ENCODE measurements around the gene CHST12. TPM values are rescaled to one million over a fixed set of nuclear protein-coding genes. Genes with fewer than 3 reads are reported as not detected.

The CHST12 gene
- total and polyA plus RNA-seq, 2 experiments from 2014 or later, result 7.2 to 21.5 TPM

DNA sequence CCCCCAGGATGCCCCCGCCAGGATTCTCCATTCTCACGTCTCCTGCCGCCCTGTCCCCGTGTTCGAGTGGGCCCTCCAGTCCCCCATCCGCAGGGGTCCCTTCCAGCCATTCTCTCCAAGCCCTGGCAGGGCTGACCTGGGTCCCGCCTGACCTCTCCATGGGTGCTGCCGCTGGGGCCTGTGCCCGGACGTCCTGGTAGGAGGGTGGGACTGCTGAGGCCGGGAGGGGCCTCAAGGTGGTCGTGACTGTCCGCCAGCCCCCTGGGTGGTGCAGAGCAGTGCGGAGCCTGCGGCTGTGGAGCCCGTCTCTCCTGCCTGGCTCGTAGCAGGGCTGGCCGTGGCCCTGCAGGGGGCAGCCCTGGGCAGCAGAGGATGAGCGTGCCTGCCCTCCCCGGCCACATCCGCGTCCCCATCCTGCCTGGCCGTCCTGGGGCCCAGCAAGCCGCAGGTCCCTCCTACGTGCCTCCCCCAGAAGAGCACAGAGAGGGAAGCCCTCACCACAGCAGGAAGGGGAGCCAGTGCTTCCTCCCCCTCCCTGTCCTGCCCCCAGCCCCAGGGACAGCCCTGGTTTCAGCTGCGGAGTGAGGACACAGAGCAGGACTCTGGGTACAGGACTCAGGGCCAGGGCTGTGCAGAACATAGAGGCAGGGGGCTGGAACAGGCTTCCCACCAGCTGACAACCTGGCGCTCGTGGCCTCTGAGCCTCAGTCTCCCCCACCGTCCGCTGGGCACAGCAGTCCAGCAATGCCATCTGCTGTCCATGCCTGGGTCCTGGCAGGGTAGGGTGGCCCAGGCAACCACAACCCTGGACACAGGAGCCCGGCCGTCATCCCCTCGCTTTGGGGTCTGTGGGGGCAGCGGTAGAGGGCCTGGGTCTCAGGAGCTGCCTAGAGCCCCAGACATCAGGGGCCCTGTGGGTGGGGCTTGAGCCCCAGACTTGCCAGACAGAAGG lies 74.3 kb downstream of the CHST12 start:
- Histone ChIP-seq H3K9me3 (ENCODE audit: low read depth) (no peaks in the 10 kb centered on the region), H2AFZ (no peak overlapping the region), H3K4me1 (ENCODE audit: insufficient read depth) (no peaks in the 10 kb centered on the region), H3K4me2 (no peak overlapping the region), H3K27me3 (no peaks in the 10 kb centered on the region), H3K9me2 (replicated peaks; ENCODE audit: insufficient read depth) (no peaks in the 10 kb centered on the region), H3K36me3 (replicated peaks; ENCODE audit: insufficient read depth, low read depth) (no peaks in the 10 kb centered on the region), H3K27ac (no peak overlapping the region), H3K4me3 (no peak overlapping the region), H4K20me1 (ENCODE audit: insufficient read depth, poor library complexity, severe bottlenecking) (no peaks in the 10 kb centered on the region), H3K79me2 (no peaks in the 10 kb centered on the region)
- WGBS (ENCODE audit: low lambda C conversion rate, missing lambda C conversion rate), result 63% methylated on average over 23 of the region's 34 CpGs
- DNase-seq (ENCODE audit: low spot score), result peak; percentile 76
- TF ChIP-seq EZH2phosphoT487 (IDR thresholded peaks at IDR 0.05; ENCODE audit: low read depth, severe bottlenecking, unreplicated experiment), result no peak
- TF ChIP-seq, protein P1, sequence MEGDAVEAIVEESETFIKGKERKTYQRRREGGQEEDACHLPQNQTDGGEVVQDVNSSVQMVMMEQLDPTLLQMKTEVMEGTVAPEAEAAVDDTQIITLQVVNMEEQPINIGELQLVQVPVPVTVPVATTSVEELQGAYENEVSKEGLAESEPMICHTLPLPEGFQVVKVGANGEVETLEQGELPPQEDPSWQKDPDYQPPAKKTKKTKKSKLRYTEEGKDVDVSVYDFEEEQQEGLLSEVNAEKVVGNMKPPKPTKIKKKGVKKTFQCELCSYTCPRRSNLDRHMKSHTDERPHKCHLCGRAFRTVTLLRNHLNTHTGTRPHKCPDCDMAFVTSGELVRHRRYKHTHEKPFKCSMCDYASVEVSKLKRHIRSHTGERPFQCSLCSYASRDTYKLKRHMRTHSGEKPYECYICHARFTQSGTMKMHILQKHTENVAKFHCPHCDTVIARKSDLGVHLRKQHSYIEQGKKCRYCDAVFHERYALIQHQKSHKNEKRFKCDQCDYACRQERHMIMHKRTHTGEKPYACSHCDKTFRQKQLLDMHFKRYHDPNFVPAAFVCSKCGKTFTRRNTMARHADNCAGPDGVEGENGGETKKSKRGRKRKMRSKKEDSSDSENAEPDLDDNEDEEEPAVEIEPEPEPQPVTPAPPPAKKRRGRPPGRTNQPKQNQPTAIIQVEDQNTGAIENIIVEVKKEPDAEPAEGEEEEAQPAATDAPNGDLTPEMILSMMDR (IDR thresholded peaks at IDR 0.05; ENCODE audit: poor library complexity), result peak; percentile 70

- TF ChIP-seq EZH2 (IDR thresholded peaks at IDR 0.05; ENCODE audit: borderline replicate concordance), result no peak
- TF ChIP-seq, protein P1 (IDR thresholded peaks at IDR 0.05; ENCODE audit: poor library complexity), result no peak
- no peak for TF ChIP-seq EZH2phosphoT487 (IDR thresholded peaks at IDR 0.05; ENCODE audit: low read depth, severe bottlenecking, unreplicated experiment)
- Histone ChIP-seq H3K4me1 (ENCODE audit: insufficient read depth) (no peaks in the 10 kb centered on the region), H3K4me2 (no peak overlapping the region), H2AFZ (no peak overlapping the region), H4K20me1 (ENCODE audit: insufficient read depth, poor library complexity, severe bottlenecking) (no peaks in the 10 kb centered on the region), H3K4me3 (no peak overlapping the region), H3K27me3 (no peaks in the 10 kb centered on the region), H3K27ac (no peak overlapping the region), H3K36me3 (replicated peaks; ENCODE audit: insufficient read depth, low read depth) (no peaks in the 10 kb centered on the region), H3K9me3 (ENCODE audit: low read depth) (no peaks in the 10 kb centered on the region), H3K9me2 (replicated peaks; ENCODE audit: insufficient read depth) (no peaks in the 10 kb centered on the region), H3K79me2 (no peaks in the 10 kb centered on the region)
- DNase-seq (ENCODE audit: low spot score), result no peak
- WGBS (ENCODE audit: low lambda C conversion rate, missing lambda C conversion rate), result 79% methylated on average over 11 of the region's 11 CpGs
Observed at GRCh38 chr7:2478399-2478785, 75.0 kb downstream of the CHST12 start.

- Histone ChIP-seq H3K36me3 (replicated peaks; ENCODE audit: insufficient read depth, low read depth) (no peaks in the 10 kb centered on the region), H3K27ac (no peak overlapping the region), H3K4me1 (ENCODE audit: insufficient read depth) (no peaks in the 10 kb centered on the region), H3K79me2 (no peaks in the 10 kb centered on the region), H3K27me3 (no peaks in the 10 kb centered on the region), H3K4me3 (no peak overlapping the region), H3K9me3 (ENCODE audit: low read depth) (no peaks in the 10 kb centered on the region), H3K4me2 (no peak overlapping the region), H4K20me1 (ENCODE audit: insufficient read depth, poor library complexity, severe bottlenecking) (no peaks in the 10 kb centered on the region), H3K9me2 (replicated peaks; ENCODE audit: insufficient read depth) (no peaks in the 10 kb centered on the region), H2AFZ (no peak overlapping the region)
- TF ChIP-seq, protein P1 (IDR thresholded peaks at IDR 0.05; ENCODE audit: poor library complexity), result no peak
- TF ChIP-seq EZH2phosphoT487 (IDR thresholded peaks at IDR 0.05; ENCODE audit: low read depth, severe bottlenecking, unreplicated experiment) (no peak), EZH2 (IDR thresholded peaks at IDR 0.05; ENCODE audit: borderline replicate concordance) (no peak)
- peak; percentile 8 for DNase-seq (ENCODE audit: low spot score)
- WGBS (ENCODE audit: low lambda C conversion rate, missing lambda C conversion rate), result 95% methylated on average over 18 of the region's 19 CpGs
Observed at GRCh38 chr7:2478800-2479199, 75.4 kb downstream of the CHST12 start.

Measured in hepatocyte (in vitro differentiated cells).